ENCODE data around the gene ELFN1. TPM values are rescaled to one million over a fixed set of nuclear protein-coding genes. Genes with fewer than 3 reads are reported as not detected.
"Not testable (repeated sequence)": the region's sequence is repeated elsewhere in the genome, so short reads cannot be mapped to it uniquely, and the experiment has no call there.

ELFN1 gene
- total and polyA plus RNA-seq, 5 donors from 2014 or later, result not detected

DNA sequence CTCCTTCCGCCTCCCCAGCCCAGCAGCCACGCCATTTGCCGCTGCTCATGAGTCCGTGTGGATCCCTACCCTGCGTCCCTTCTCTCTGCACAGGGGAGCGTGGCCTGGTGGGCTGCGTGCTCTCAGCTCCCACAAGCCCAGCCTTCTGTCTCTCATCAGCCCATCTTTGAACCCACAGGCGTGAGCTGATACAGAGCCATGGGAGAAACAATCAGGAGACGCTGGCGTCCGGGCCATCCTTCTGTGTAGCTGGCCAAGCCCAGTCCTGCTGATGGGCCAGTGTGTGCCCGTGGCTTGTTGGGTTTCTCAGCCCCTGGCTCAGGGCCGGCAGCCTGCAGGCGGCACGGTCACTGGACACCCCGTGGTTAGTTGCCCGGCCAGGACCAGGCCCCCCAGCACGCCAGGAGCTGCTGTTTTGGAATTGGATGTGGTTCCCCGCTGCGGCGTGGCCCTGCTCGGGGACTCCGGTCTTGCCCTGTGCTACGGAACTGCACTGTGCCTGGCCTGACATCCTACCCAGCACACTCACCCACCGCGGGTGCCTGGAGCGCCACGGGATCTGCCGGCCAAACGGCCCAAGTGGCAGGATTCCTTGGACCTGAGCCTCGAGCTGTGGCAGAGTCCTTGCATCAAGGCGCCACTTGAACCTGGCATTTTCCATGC, 88.9 kb downstream of the ELFN1 start:
- Histone ChIP-seq H3K27me3 (ENCODE audit: control insufficient read depth, insufficient read depth, low read length) (no peaks in the 10 kb centered on the region), H3K4me3 (ENCODE audit: low read depth, low read length) (no peak overlapping the region), H3K36me3 (ENCODE audit: control insufficient read depth, insufficient read depth, low read length) (no peaks in the 10 kb centered on the region), H3K4me1 (ENCODE audit: control insufficient read depth, insufficient read depth, low read length, poor library complexity, severe bottlenecking) (no peaks in the 10 kb centered on the region), H3K27ac (ENCODE audit: insufficient read depth, low read length, poor library complexity, severe bottlenecking) (no peak overlapping the region), H3K9me3 (ENCODE audit: control insufficient read depth in 2 of 2, low read length in 2 of 2) (peaks cover 0 to 20% of the 10 kb centered on the region in 2 experiments)
- peaks cover 0 to 8% (median 0%) of the 10 kb centered on the region in 7 donors for H3K9me3 Mint-ChIP-seq
- no peak for DNase-seq
- H3K27me3 Mint-ChIP-seq, result peaks cover 10% of the 10 kb centered on the region
- ATAC-seq (ENCODE audit: low read depth in 2 of 2), result no peak
- H3K4me3 Mint-ChIP-seq, result no peak overlapping the region
- H3K27ac Mint-ChIP-seq, result peak overlapping the region in 1 of 3 donors; percentile 48
- H3K4me1 Mint-ChIP-seq, result no peaks in the 10 kb centered on the region
- H3K36me3 Mint-ChIP-seq, result no peaks in the 10 kb centered on the region

DNA sequence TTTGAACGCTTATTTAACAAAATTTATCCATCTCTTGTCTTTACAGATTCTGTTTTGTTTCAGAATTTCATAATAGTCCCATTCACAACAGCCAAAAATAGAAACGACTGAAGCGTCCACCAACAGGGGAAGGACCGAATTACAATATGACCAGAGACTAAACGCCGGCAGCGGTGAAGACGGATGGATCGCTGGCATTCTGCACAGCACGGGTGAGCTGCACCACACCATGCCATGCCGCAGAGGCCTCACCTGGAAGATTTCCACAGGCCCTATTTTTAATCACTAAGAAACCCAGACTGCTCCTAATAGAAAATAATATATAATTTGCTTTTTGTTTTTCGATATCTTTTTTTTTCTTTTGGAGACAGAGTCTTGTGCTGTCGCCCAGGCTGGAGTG, 91.0 kb downstream of the ELFN1 start:
- Histone ChIP-seq H3K9me3 (ENCODE audit: control insufficient read depth in 2 of 2, low read length in 2 of 2) (peaks cover 0 to 21% of the 10 kb centered on the region in 2 experiments), H3K27me3 (ENCODE audit: control insufficient read depth, insufficient read depth, low read length) (no peaks in the 10 kb centered on the region), H3K36me3 (ENCODE audit: control insufficient read depth, insufficient read depth, low read length) (no peaks in the 10 kb centered on the region), H3K4me1 (ENCODE audit: control insufficient read depth, insufficient read depth, low read length, poor library complexity, severe bottlenecking) (no peaks in the 10 kb centered on the region), H3K27ac (ENCODE audit: insufficient read depth, low read length, poor library complexity, severe bottlenecking) (no peak overlapping the region), H3K4me3 (ENCODE audit: low read depth, low read length) (no peak overlapping the region)
- ATAC-seq (ENCODE audit: low read depth in 2 of 2) (no peak), DNase-seq (no peak)
- Mint-ChIP-seq H3K27ac (no peak overlapping the region), H3K4me1 (no peaks in the 10 kb centered on the region), H3K4me3 (no peak overlapping the region), H3K9me3 (peaks cover 0 to 10% (median 0%) of the 10 kb centered on the region in 7 donors), H3K36me3 (no peaks in the 10 kb centered on the region), H3K27me3 (no peaks in the 10 kb centered on the region)

DNA sequence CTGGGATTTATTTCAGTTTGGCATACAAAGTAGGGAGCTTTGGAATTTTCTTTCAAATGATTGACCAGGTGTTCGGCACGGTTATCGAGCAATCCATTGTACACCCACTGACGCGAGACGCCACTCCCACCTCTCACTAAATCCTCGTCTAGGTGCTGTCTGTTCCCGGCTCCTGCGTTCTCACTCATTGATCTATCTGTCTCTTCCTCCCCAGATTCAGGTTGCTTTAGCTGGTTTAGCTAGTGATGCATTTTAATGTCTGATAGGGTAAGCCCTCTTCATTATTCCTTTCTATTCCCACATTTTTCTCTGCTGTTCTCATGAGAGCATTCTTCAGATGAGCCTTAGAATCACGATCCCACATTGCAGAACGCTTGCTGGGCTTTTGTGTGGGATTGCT, 91.7 kb downstream of the ELFN1 start:
- peaks cover 0 to 10% (median 0%) of the 10 kb centered on the region in 7 donors for H3K9me3 Mint-ChIP-seq
- H3K36me3 Mint-ChIP-seq, result no peaks in the 10 kb centered on the region
- DNase-seq, result no peak
- no peak overlapping the region for H3K4me3 Mint-ChIP-seq
- Histone ChIP-seq H3K27me3 (ENCODE audit: control insufficient read depth, insufficient read depth, low read length) (no peaks in the 10 kb centered on the region), H3K9me3 (ENCODE audit: control insufficient read depth in 2 of 2, low read length in 2 of 2) (peaks cover 0 to 21% of the 10 kb centered on the region in 2 experiments), H3K4me3 (ENCODE audit: low read depth, low read length) (no peak overlapping the region), H3K4me1 (ENCODE audit: control insufficient read depth, insufficient read depth, low read length, poor library complexity, severe bottlenecking) (no peaks in the 10 kb centered on the region), H3K27ac (ENCODE audit: insufficient read depth, low read length, poor library complexity, severe bottlenecking) (no peak overlapping the region), H3K36me3 (ENCODE audit: control insufficient read depth, insufficient read depth, low read length) (no peaks in the 10 kb centered on the region)
- ATAC-seq (ENCODE audit: low read depth in 2 of 2), result no peak
- no peaks in the 10 kb centered on the region for H3K27me3 Mint-ChIP-seq
- no peaks in the 10 kb centered on the region for H3K4me1 Mint-ChIP-seq
- no peak overlapping the region for H3K27ac Mint-ChIP-seq

DNA sequence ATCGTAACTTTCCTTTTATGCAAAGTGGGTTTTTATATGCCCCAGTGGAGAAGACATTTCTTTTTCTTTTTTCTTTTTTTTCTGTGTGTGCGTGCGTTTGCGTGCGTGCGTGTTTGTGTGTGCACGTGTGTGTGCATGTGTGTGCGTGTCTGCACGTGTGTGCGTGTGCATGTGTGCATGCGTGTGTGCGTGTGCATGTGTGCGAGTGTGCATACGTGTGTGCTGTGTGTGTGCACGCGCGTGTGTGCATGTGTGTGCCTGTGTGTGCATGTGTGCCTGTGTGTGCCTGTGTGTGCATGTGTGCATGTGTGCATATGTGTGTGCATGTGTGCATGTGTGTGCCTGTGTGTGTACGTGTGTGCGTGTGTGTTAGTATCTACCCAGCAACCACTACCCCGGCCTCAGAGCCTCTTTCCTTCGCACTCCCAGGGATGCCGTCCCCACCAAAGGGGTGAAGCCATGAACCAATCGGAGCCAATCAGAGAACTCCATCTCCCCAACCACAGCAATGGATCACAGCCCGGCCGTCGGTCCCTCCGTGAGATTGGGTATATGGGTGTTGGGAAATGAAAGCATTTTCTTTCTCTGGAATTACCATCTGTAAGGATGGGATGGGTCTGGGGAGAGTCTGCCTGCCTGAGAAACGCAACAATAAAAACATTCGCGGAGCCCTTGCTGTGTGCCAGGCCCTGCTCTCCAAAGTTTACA, 92.3 kb downstream of the ELFN1 start:
- Histone ChIP-seq H3K27me3 (ENCODE audit: control insufficient read depth, insufficient read depth, low read length) (no peaks in the 10 kb centered on the region), H3K36me3 (ENCODE audit: control insufficient read depth, insufficient read depth, low read length) (no peaks in the 10 kb centered on the region), H3K9me3 (ENCODE audit: control insufficient read depth in 2 of 2, low read length in 2 of 2) (peaks cover 0 to 21% of the 10 kb centered on the region in 2 experiments), H3K4me1 (ENCODE audit: control insufficient read depth, insufficient read depth, low read length, poor library complexity, severe bottlenecking) (no peaks in the 10 kb centered on the region), H3K4me3 (ENCODE audit: low read depth, low read length) (no peak overlapping the region), H3K27ac (ENCODE audit: insufficient read depth, low read length, poor library complexity, severe bottlenecking) (no peak overlapping the region)
- Mint-ChIP-seq H3K36me3 (no peaks in the 10 kb centered on the region), H3K27me3 (no peaks in the 10 kb centered on the region), H3K4me3 (no peak overlapping the region), H3K4me1 (no peaks in the 10 kb centered on the region), H3K27ac (no peak overlapping the region), H3K9me3 (peaks cover 0 to 10% (median 0%) of the 10 kb centered on the region in 7 donors)
- ATAC-seq (ENCODE audit: low read depth in 2 of 2) (no peak), DNase-seq (no peak)

DNA sequence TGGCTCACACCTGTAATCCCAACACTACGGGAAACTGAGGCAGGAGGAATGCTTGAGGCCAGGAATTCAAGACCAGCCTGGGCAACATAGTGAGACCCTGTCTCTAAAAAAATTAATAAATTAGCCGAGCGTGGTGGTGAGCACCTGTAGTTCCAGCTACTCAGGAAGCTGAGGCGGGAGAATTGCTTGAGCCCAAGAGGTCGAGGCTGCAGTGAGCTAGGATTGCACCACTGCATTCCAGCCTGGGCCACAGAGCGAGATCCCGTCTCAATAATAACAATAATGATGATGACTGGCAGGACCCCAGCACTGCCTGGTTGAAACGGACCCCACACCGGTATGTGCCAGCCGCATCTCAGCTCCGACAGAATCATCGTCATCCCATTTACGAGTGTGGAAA, 93.0 kb downstream of the ELFN1 start:
- H3K4me3 Mint-ChIP-seq, result no peak overlapping the region
- H3K27me3 Mint-ChIP-seq, result no peaks in the 10 kb centered on the region
- Histone ChIP-seq H3K4me1 (ENCODE audit: control insufficient read depth, insufficient read depth, low read length, poor library complexity, severe bottlenecking) (no peaks in the 10 kb centered on the region), H3K4me3 (ENCODE audit: low read depth, low read length) (no peak overlapping the region), H3K36me3 (ENCODE audit: control insufficient read depth, insufficient read depth, low read length) (no peaks in the 10 kb centered on the region), H3K27me3 (ENCODE audit: control insufficient read depth, insufficient read depth, low read length) (no peaks in the 10 kb centered on the region), H3K27ac (ENCODE audit: insufficient read depth, low read length, poor library complexity, severe bottlenecking) (no peak overlapping the region), H3K9me3 (ENCODE audit: control insufficient read depth in 2 of 2, low read length in 2 of 2) (peaks cover 0 to 21% of the 10 kb centered on the region in 2 experiments)
- DNase-seq (no peak), ATAC-seq (ENCODE audit: low read depth in 2 of 2) (no peak)
- H3K27ac Mint-ChIP-seq, result no peak overlapping the region
- peaks cover 0 to 10% (median 0%) of the 10 kb centered on the region in 7 donors for H3K9me3 Mint-ChIP-seq
- no peaks in the 10 kb centered on the region for H3K36me3 Mint-ChIP-seq
- no peaks in the 10 kb centered on the region for H3K4me1 Mint-ChIP-seq

DNA sequence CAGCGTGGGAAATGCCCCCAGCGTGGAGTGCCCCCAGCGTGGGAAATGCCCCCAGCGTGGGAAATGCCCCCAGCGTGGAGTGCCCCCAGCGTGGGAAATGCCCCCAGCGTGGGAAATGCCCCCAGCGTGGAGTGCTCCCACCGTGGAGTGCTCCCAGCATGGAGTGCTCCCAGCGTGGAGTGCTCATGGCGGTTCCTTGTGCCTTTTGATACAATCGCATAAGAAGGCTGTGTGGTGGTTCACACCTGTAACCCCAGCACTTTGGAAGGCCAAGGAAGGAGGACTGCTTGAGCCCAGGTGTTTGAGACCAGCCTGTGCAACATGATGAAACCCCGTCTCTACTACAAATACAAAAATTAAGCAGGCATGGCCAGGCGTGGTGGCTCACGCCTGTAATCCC, 93.8 kb downstream of the ELFN1 start:
- H3K36me3 Mint-ChIP-seq; H3K36me3 ChIP-seq (ENCODE audit: control insufficient read depth, insufficient read depth, low read length); H3K4me1 Mint-ChIP-seq; DNase-seq; H3K27ac Mint-ChIP-seq; H3K4me3 Mint-ChIP-seq; H3K27me3 Mint-ChIP-seq; H3K27me3 ChIP-seq (ENCODE audit: control insufficient read depth, insufficient read depth, low read length); H3K4me3 ChIP-seq (ENCODE audit: low read depth, low read length); H3K4me1 ChIP-seq (ENCODE audit: control insufficient read depth, insufficient read depth, low read length, poor library complexity, severe bottlenecking); H3K9me3 Mint-ChIP-seq; ATAC-seq (ENCODE audit: low read depth in 2 of 2); H3K27ac ChIP-seq (ENCODE audit: insufficient read depth, low read length, poor library complexity, severe bottlenecking): not testable (repeated sequence)
- peaks cover 0 to 21% of the 10 kb centered on the region in 2 experiments for H3K9me3 ChIP-seq (ENCODE audit: control insufficient read depth in 2 of 2, low read length in 2 of 2)

DNA sequence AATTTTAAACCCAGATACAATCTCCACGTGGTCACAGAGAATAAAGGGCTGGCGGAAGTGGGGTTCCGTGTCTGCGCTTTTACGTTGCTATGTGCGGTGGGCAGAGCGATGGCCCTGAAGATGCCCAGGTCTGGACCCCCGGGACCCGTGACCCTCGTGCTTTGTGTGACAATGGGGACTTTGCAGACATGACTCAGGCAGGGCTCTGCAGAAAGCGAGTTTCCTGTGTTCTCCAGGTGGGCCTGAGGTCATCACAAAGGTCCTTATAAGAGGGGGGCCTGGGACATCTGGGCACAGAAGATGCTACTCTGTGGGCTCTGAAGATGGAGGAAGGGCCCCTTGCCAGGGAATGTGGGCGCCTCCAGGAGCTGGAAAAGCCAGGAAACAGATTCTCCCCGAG, 95.3 kb downstream of the ELFN1 start:
- Histone ChIP-seq H3K27me3 (ENCODE audit: control insufficient read depth, insufficient read depth, low read length) (no peaks in the 10 kb centered on the region), H3K4me1 (ENCODE audit: control insufficient read depth, insufficient read depth, low read length, poor library complexity, severe bottlenecking) (no peaks in the 10 kb centered on the region), H3K27ac (ENCODE audit: insufficient read depth, low read length, poor library complexity, severe bottlenecking) (no peak overlapping the region), H3K9me3 (ENCODE audit: control insufficient read depth in 2 of 2, low read length in 2 of 2) (peaks cover 0 to 21% of the 10 kb centered on the region in 2 experiments), H3K4me3 (ENCODE audit: low read depth, low read length) (no peak overlapping the region), H3K36me3 (ENCODE audit: control insufficient read depth, insufficient read depth, low read length) (no peaks in the 10 kb centered on the region)
- no peaks in the 10 kb centered on the region for H3K27me3 Mint-ChIP-seq
- no peak overlapping the region for H3K4me3 Mint-ChIP-seq
- no peaks in the 10 kb centered on the region for H3K4me1 Mint-ChIP-seq
- no peak overlapping the region for H3K27ac Mint-ChIP-seq
- peaks cover 0 to 10% (median 0%) of the 10 kb centered on the region in 7 donors for H3K9me3 Mint-ChIP-seq
- ATAC-seq (ENCODE audit: low read depth in 2 of 2), result no peak
- H3K36me3 Mint-ChIP-seq, result no peaks in the 10 kb centered on the region
- no peak for DNase-seq

DNA sequence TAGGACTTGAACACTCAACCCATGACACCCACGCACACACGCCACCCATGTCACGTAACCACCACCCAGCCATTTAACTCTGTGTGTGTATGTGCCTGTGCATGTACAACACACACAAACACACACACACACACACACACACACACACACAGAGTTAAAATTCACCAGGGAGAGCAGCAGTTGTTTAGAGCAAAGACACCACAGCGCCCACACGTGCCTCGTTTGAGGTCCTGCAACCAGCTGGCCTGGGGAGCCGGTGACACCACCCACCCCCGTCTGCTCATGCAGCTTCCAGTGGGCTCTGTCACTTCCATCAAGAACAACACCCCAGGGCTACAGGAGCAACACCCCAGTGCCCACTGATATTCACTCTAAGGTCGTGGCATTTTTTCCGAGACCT, 97.4 kb downstream of the ELFN1 start:
- H3K4me1 ChIP-seq (ENCODE audit: control insufficient read depth, insufficient read depth, low read length, poor library complexity, severe bottlenecking), result no peaks in the 10 kb centered on the region
- no peak for ATAC-seq (ENCODE audit: low read depth in 2 of 2)
- no peak overlapping the region for H3K4me3 ChIP-seq (ENCODE audit: low read depth, low read length)
- Mint-ChIP-seq H3K4me1 (no peaks in the 10 kb centered on the region), H3K36me3 (no peaks in the 10 kb centered on the region), H3K27me3 (no peaks in the 10 kb centered on the region), H3K9me3 (peaks cover 0 to 5% (median 0%) of the 10 kb centered on the region in 7 donors), H3K4me3 (no peak overlapping the region), H3K27ac (no peak overlapping the region)
- H3K9me3 ChIP-seq (ENCODE audit: control insufficient read depth in 2 of 2, low read length in 2 of 2), result peaks cover 0 to 14% of the 10 kb centered on the region in 2 experiments
- no peaks in the 10 kb centered on the region for H3K36me3 ChIP-seq (ENCODE audit: control insufficient read depth, insufficient read depth, low read length)
- H3K27ac ChIP-seq (ENCODE audit: insufficient read depth, low read length, poor library complexity, severe bottlenecking), result no peak overlapping the region
- H3K27me3 ChIP-seq (ENCODE audit: control insufficient read depth, insufficient read depth, low read length), result no peaks in the 10 kb centered on the region
- no peak for DNase-seq
